ENCODE results near the gene OSBPL6. TPM values are rescaled to one million over a fixed set of nuclear protein-coding genes. Genes with fewer than 3 reads are reported as not detected.

Gene OSBPL6
- total and polyA plus RNA-seq, 10 donors = 0.13 to 2.2 (median 1.4) TPM

- H3K27ac ChIP-seq = no peak overlapping the region
- 82 to 91% (median 88%) methylated on average over 7 of the region's 7 CpGs for WGBS, 5 donors
- no peaks in the 10 kb centered on the region for H3K9me3 ChIP-seq
- no peak overlapping the region for H3K4me3 ChIP-seq
- intact Hi-C loops (cut with DNase I; ENCODE audit: low total_unique reads) = no loop called here
- TF ChIP-seq POLR2A (IDR thresholded peaks at IDR 0.05) = no peak
- TF ChIP-seq, protein P1, sequence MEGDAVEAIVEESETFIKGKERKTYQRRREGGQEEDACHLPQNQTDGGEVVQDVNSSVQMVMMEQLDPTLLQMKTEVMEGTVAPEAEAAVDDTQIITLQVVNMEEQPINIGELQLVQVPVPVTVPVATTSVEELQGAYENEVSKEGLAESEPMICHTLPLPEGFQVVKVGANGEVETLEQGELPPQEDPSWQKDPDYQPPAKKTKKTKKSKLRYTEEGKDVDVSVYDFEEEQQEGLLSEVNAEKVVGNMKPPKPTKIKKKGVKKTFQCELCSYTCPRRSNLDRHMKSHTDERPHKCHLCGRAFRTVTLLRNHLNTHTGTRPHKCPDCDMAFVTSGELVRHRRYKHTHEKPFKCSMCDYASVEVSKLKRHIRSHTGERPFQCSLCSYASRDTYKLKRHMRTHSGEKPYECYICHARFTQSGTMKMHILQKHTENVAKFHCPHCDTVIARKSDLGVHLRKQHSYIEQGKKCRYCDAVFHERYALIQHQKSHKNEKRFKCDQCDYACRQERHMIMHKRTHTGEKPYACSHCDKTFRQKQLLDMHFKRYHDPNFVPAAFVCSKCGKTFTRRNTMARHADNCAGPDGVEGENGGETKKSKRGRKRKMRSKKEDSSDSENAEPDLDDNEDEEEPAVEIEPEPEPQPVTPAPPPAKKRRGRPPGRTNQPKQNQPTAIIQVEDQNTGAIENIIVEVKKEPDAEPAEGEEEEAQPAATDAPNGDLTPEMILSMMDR (IDR thresholded peaks at IDR 0.05 in 8 of 11, conservative IDR thresholded peaks at IDR 0.05 in 3 of 11) = no peak
- DNase-seq = no peak
- no peaks in the 10 kb centered on the region for H3K27me3 ChIP-seq (replicated peaks in 1 of 7)
- no peaks in the 10 kb centered on the region for H3K36me3 ChIP-seq
- no peaks in the 10 kb centered on the region for H3K4me1 ChIP-seq
Measured at GRCh38 chr2:178251151-178251955, 57.0 kb downstream of the OSBPL6 start.

DNA sequence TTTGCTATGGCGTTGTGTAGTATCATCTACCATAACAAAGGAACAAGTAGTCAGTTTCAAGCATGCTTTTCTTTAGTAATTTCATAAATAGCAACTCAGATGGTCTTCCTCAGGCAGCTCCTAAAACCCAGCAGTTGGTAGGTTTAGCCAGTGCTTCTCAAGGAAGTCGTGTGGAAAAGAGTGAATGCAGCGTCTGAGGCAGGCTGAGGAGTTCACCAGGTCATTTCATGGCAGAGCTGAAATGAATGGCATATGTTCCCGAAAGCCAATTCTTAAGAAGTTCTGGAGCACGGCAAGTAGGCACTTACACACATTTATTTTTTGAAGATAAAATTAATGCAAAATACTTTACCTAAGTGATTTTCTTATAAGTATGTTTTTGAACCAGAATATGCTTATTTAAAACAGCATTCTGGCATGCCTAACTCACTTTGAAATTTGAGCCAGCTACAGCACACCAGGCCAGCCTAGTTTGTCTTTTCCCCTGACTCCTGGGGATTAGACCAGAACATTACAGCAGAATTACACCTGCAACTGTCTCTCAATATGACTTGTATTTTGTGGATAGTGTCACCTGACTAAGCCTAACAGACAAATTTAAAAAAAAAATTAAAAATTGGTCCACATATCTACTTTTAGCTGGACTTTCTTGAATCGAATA is 62.2 kb downstream of the OSBPL6 start:
- no peaks in the 10 kb centered on the region for H3K4me1 ChIP-seq
- H3K27me3 ChIP-seq (replicated peaks in 1 of 7) = no peaks in the 10 kb centered on the region
- TF ChIP-seq POLR2A (IDR thresholded peaks at IDR 0.05) (no peak), POLR2AphosphoS5 (IDR thresholded peaks at IDR 0.05) (no peak)
- TF ChIP-seq, protein P1 (IDR thresholded peaks at IDR 0.05 in 8 of 11, conservative IDR thresholded peaks at IDR 0.05 in 3 of 11) = no peak
- WGBS, 5 donors = 75 to 85% (median 80%) methylated on average over 6 of the region's 6 CpGs
- intact Hi-C loops (cut with DNase I; ENCODE audit: low total_unique reads) = no loop called here
- DNase-seq = no peak
- no peaks in the 10 kb centered on the region for H3K36me3 ChIP-seq
- H3K9me3 ChIP-seq = no peaks in the 10 kb centered on the region
- no peak overlapping the region for H3K27ac ChIP-seq
- H3K4me3 ChIP-seq = no peak overlapping the region

- TF ChIP-seq, protein P1 (IDR thresholded peaks at IDR 0.05 in 8 of 11, conservative IDR thresholded peaks at IDR 0.05 in 3 of 11) = no peak
- no peak for TF ChIP-seq POLR2AphosphoS5 (IDR thresholded peaks at IDR 0.05)
- no peak for TF ChIP-seq POLR2A (IDR thresholded peaks at IDR 0.05)
- Histone ChIP-seq H3K4me1 (no peaks in the 10 kb centered on the region), H3K36me3 (no peaks in the 10 kb centered on the region), H3K4me3 (no peak overlapping the region), H3K9me3 (no peaks in the 10 kb centered on the region), H3K27ac (no peak overlapping the region), H3K27me3 (replicated peaks in 1 of 7) (no peaks in the 10 kb centered on the region)
- WGBS, 5 donors = 79 to 91% (median 84%) methylated on average over 2 of the region's 2 CpGs
- no peak for DNase-seq
- intact Hi-C loops (cut with DNase I; ENCODE audit: low total_unique reads) = no loop called here
Measured at GRCh38 chr2:178257127-178257526, 62.8 kb downstream of the OSBPL6 start.

DNA sequence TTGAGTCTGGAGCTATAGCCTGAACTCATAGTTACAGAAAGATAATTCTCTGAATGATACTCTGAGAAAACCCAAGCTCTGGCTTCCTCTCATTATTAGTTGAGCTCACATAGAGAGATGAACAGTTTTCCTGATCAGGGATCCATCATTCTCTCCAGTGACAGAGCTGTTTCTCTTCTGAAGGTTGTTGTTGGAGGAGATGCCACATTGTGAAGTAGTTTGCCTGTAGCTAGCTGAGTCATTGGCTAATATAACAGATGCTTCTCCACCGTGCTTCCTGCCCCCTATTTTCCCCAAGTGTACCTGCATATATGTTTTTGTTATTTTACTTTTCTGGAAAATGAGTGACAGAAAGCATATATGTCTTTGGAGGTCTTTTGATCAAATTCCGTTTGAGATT is 64.6 kb downstream of the OSBPL6 start:
- Histone ChIP-seq H3K4me1 (no peaks in the 10 kb centered on the region), H3K4me3 (no peak overlapping the region), H3K27me3 (replicated peaks in 1 of 7) (no peaks in the 10 kb centered on the region), H3K27ac (no peak overlapping the region), H3K9me3 (no peaks in the 10 kb centered on the region), H3K36me3 (no peaks in the 10 kb centered on the region)
- 58 to 81% (median 71%) methylated on average over 2 of the region's 2 CpGs for WGBS, 5 donors
- DNase-seq = no peak
- intact Hi-C loops (cut with DNase I; ENCODE audit: low total_unique reads) = no loop called here
- TF ChIP-seq POLR2AphosphoS5 (IDR thresholded peaks at IDR 0.05) (no peak), POLR2A (IDR thresholded peaks at IDR 0.05) (no peak)
- TF ChIP-seq, protein P1 (IDR thresholded peaks at IDR 0.05 in 8 of 11, conservative IDR thresholded peaks at IDR 0.05 in 3 of 11) = no peak
